Measurements from ENCODE around the gene MOGAT2.
"Not testable (repeated sequence)": the region's sequence is repeated elsewhere in the genome, so short reads cannot be mapped to it uniquely, and the experiment has no call there.

The MOGAT2 gene

DNA sequence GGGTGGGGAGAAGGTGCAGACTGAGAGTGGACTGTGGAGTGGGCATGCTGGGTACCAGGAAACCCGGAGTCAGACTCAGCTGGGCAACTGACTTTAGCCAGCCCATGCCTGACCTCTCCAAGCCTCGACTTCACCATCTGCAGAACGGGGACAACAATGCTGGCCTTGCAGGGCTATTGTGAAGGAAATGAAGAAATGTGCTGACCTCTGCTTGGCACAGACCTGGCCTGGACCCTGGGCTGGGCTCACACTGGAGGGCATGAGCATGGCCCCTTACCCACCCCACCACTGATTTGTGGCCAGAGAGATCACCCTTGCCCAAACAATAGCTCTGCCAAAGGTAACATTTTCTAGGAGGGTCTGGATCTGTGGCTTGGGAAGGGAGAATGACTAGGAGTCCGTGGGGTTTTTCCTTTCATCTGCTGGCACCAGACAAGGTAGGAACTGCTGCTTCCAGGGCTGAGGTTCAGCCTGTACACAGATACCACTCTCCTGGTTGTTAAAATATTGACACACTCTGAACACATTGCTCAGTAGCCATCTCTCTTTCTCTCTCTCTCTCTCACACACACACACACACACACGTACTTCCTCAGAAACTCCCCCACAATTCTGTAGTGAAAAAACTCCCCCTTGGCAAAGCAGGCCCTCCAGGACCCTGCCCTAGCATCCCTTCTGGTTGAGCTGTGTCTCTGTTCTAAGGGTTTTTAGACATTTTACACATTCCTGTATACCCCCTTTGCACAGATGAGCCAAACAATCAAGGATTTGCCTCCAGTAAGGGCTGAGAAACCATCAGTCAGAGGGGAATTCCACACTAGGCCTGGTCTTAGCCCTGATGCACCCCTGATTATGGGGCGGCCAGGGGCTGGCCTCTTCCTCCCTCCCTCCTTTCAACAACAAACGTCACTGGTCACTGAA is 1.0 kb downstream of the MOGAT2 start:
- H3K4me3 ChIP-seq (ENCODE audit: low read depth, low read length) = no peak overlapping the region

- H3K4me3 ChIP-seq (ENCODE audit: low read depth, low read length) = no peak overlapping the region
Measured at GRCh38 chr11:75719340-75720239, 2.0 kb downstream of the MOGAT2 start.

- H3K4me3 ChIP-seq (ENCODE audit: low read depth, low read length) = no peak overlapping the region
Measured at GRCh38 chr11:75720639-75721038, 3.0 kb downstream of the MOGAT2 start.

GRCh38 chr11:75721852-75722668 is 4.4 kb downstream of the MOGAT2 start:
- H3K4me3 ChIP-seq (ENCODE audit: low read depth, low read length) = no peak overlapping the region

DNA sequence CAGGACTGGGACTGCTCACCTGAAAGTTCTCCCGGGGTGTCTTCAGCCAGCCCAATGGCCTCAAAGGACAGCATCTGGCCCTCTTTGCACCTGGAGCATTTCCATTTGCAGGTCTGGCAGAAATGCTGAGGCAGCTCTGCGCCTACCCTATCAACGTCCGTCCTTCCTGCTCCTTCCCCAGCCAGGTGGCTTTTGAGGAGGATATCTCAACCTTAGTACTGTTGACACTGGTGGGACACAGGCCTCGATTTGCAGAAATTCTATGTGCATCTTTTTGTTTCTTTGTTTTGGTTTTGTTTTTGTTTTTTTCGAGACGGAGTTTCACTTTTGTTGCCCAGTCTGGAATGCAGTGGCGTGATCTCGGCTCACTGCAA is 5.0 kb downstream of the MOGAT2 start:
- no peak overlapping the region for H3K4me3 ChIP-seq (ENCODE audit: low read depth, low read length)

GRCh38 chr11:75725547-75726320 is 8.1 kb downstream of the MOGAT2 start:
- H3K4me3 ChIP-seq (ENCODE audit: low read depth, low read length) = no peak overlapping the region

- no peak overlapping the region for H3K4me3 ChIP-seq (ENCODE audit: low read depth, low read length)
Measured at GRCh38 chr11:75728992-75729391, 11.4 kb downstream of the MOGAT2 start.

DNA sequence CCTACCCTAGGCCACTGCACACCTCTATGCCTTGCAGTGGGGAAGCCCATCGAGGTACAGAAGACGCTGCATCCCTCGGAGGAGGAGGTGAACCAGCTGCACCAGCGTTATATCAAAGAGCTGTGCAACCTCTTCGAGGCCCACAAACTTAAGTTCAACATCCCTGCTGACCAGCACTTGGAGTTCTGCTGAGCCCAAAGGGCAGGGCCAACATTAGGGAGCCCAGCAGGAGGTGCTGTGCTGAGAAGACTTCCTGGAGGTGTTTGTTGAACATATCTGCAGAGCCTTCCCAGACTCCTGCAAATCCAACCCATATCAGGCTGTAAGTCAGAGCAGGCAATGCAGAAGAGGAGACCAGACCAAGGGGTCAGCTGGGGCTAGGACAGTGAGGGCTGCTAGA is 13.5 kb downstream of the MOGAT2 start:
- H3K4me3 ChIP-seq (ENCODE audit: low read depth, low read length) = no peak overlapping the region

- H3K4me3 ChIP-seq (ENCODE audit: low read depth, low read length) = no peak overlapping the region
Measured at GRCh38 chr11:75733071-75733430, 15.4 kb downstream of the MOGAT2 start.

DNA sequence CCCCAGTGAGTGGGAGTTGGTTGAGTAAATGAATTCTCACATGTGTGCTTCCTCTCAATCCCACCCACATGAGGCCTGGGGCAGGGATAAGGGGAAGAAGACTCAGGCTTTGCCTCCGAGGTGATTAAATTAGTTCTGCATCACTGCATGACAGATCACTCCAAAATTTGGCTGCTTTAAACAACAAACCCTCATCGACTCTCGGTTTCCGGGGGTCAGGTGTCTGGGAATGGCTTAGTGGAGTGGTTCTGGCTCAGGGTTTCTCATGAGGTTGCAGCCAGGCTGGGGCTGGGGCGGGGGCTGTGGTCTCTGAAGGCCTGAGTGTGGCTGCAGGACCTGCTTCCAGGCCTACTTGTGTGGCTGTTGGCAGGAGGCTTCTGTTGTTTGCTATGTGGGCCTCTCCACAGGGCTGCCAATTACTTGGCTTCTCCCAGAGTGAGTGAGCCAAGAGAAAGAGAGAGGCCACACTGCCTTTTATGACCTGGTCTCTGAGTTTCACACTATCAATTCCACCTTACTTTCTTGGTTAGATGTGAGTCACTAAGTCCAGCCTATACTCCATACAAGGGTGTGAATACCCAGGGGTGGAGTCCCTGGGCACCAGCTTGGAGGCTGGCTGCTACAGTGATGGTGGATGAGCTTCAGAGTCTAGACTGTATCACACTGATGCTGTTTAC is 15.9 kb downstream of the MOGAT2 start:
- H3K4me3 ChIP-seq (ENCODE audit: low read depth, low read length) = no peak overlapping the region

DNA sequence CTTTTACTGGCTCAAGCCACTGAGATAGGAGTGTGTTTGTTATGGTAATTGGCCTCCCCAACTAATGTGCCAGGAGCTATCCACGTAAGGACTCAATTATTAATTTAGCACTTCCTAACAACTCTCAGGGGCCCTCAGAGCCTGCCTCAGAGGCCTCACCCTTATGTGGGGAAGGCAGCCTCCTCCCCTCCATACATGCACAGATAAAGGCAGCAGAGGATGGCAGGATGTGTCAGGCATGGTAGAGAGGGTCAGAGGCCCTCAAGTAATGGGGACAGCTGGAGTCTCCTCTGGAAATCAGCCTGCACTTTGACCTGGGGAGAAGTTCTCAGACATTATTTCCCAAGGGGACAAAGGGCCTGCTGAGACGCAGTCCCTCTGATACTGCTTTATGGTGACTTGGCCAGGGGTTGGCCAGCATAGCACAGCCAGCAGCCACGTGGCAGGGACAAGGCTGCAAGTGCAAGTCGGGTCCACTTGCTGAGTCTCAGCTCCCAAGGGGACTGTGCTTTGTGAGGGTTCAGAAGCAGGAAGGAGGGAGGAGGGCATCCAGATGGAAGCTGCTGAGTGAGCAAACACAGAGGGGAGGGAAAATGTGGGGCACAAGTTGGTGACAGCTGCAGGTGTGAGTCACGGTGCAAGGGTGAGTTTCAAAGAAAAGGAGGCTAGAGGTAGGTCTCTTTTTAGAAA is 17.0 kb downstream of the MOGAT2 start:
- no peak overlapping the region for H3K4me3 ChIP-seq (ENCODE audit: low read depth, low read length)

- H3K4me3 ChIP-seq (ENCODE audit: low read depth, low read length) = no peak overlapping the region
Measured at GRCh38 chr11:75735181-75735845, 17.7 kb downstream of the MOGAT2 start.

DNA sequence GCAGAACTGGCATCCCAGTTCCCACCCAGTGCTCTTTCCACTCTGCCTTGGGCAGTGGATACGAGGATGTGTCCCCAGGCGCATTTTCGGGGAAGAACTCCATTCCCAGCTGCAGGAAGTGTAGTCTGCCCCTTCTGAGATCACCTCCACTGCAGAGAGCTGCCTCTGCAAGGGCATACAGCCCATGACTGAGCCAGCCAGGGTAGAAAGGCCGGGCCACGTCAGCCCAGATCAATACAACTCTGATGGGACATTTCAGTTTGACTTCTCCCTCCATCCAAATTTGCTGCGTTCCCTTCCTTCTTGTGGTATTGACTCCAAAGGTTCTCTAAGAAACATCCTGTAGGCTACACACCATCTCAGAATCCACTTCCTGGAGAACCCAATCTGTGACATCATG is 19.7 kb downstream of the MOGAT2 start:
- H3K4me3 ChIP-seq (ENCODE audit: low read depth, low read length) = no peak overlapping the region

- H3K4me3 ChIP-seq (ENCODE audit: low read depth, low read length) = no peak overlapping the region
Measured at GRCh38 chr11:75740681-75741080, 23.0 kb downstream of the MOGAT2 start.

DNA sequence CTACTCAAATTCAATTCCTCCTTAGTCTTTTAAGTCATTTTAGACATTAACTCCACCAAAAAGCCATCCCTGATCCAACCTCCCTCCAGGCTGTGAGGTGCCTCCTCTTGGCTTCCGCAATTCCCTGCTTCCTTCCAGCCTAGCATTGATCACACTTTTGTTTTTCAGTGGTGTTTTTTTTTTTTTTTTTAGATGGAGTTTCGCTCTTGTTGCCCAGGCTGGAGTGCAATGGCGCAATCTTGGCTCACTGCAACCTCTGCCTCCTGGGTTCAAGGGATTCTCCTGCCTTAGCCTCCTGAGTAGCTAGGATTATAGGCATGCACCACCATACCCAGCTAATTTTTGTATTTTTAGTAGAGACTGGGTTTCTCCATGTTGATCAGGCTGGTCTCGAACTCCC is 25.5 kb downstream of the MOGAT2 start:
- H3K4me3 ChIP-seq (ENCODE audit: low read depth, low read length) = not testable (repeated sequence)

GRCh38 chr11:75743711-75744563 is 26.3 kb downstream of the MOGAT2 start:
- no peak overlapping the region for H3K4me3 ChIP-seq (ENCODE audit: low read depth, low read length)

GRCh38 chr11:75745807-75746206 is 28.2 kb downstream of the MOGAT2 start:
- no peak overlapping the region for H3K4me3 ChIP-seq (ENCODE audit: low read depth, low read length)
